ENCODE data around the gene HSPA1L. TPM values are rescaled to one million over a fixed set of nuclear protein-coding genes. Genes with fewer than 3 reads are reported as not detected.

The HSPA1L gene
- total and polyA plus RNA-seq, 2 donors (not counting 3 experiments of a cell fraction or from before 2014, with no cell fraction given), result 0.32 to 0.77 TPM

GRCh38 chr6:31831350-31832215 is 16.5 kb upstream of the HSPA1L start:
- Histone ChIP-seq H2AFZ (ENCODE audit: low read depth, low read length) (no peak overlapping the region), H3K4me1 (ENCODE audit: control insufficient read depth, extremely low read depth, insufficient read depth, low read length) (peaks cover 17% of the 10 kb centered on the region), H3K4me2 (ENCODE audit: insufficient read depth, low read length) (peak overlapping the region; percentile 90), H4K20me1 (replicated peaks; ENCODE audit: control insufficient read depth, extremely low read depth, insufficient read depth, low read length) (no peaks in the 10 kb centered on the region), H3K79me2 (ENCODE audit: control insufficient read depth, insufficient read depth, low read length) (peaks cover 40% of the 10 kb centered on the region), H3K27me3 (ENCODE audit: control insufficient read depth in 2 of 2, insufficient read depth in 2 of 2, low read length in 2 of 2) (no peaks in the 10 kb centered on the region), H3K36me3 (ENCODE audit: control insufficient read depth in 2 of 2, extremely low read depth in 1 of 2, insufficient read depth in 2 of 2, low read length in 2 of 2) (no peaks in the 10 kb centered on the region), H3K4me3 (replicated peaks in 1 of 3; ENCODE audit: insufficient read depth in 1 of 3, low read depth in 1 of 3, low read length in 3 of 3) (no peak overlapping the region), H3K9me1 (replicated peaks; ENCODE audit: control insufficient read depth, extremely low read depth, insufficient read depth, low read length) (no peaks in the 10 kb centered on the region), H3K9ac (replicated peaks; ENCODE audit: extremely low read depth, insufficient read depth, low read length) (no peak overlapping the region), H3K9me3 (replicated peaks; ENCODE audit: control insufficient read depth, insufficient read depth, low read length) (no peaks in the 10 kb centered on the region), H3K27ac (ENCODE audit: insufficient read depth, low read depth, low read length) (no peak overlapping the region)
- no TSS peak for BruUV-seq (replicated peaks)
- TF ChIP-seq FOS (IDR thresholded peaks at IDR 0.05; ENCODE audit: borderline replicate concordance, insufficient read depth, low read length), result no peak
- no peak for TF ChIP-seq GATA2 (IDR thresholded peaks at IDR 0.05; ENCODE audit: insufficient read depth, insufficient read length, low read depth, low read length)
- no peak for TF ChIP-seq MAX (IDR thresholded peaks at IDR 0.05; ENCODE audit: insufficient read depth, insufficient read length)
- no peak for TF ChIP-seq CTCF (IDR thresholded peaks at IDR 0.05; ENCODE audit: extremely low read depth in 1 of 2, insufficient read depth in 1 of 2, low read depth in 1 of 2, low read length in 2 of 2)
- TF ChIP-seq MYC (IDR thresholded peaks at IDR 0.05; ENCODE audit: low read depth, low read length), result no peak
- no peak for TF ChIP-seq POLR2AphosphoS5 (IDR thresholded peaks at IDR 0.05; ENCODE audit: insufficient read depth, low read depth, low read length)
- no peak for TF ChIP-seq JUN (IDR thresholded peaks at IDR 0.05; ENCODE audit: borderline replicate concordance, insufficient read depth, insufficient read length, low read depth)
- no peak for TF ChIP-seq POLR2A (IDR thresholded peaks at IDR 0.05; ENCODE audit: low read depth, low read length)
- TF ChIP-seq EZH2 (IDR thresholded peaks at IDR 0.05; ENCODE audit: borderline replicate concordance, low read depth, low read length, severe bottlenecking), result no peak
- POLR2A ChIA-PET, result interaction anchor here (1.2 kb wide), 1 partner anchor 25 kb away, joined by 5 read pairs; the partner anchor contains the start of gene LSM2
- CTCF ChIA-PET, result interaction anchor here (1.0 to 4.2 kb wide), 9 partner anchors 17 to 151 kb away, joined by 3 to 71 read pairs (median 15); partner anchors contain the start of genes ABHD16A, LSM2, LY6G5C and VWA7
- DNase-seq (ENCODE audit: low read depth, low spot score) (no peak), FAIRE-seq (no peak)
- dilution Hi-C loops (cut with MboI; ENCODE audit: extremely low pct_ligation_motif_present, low sequenced_read_pairs), result no loop called here
- intact Hi-C loops (cut with micrococcal nuclease), result loop anchor here (5.0 to 10.0 kb wide), 4 partner anchors 66 to 339 kb away; partner anchors contain the start of genes CSNK2B, EHMT2, LY6G5B and NELFE
